GM19395 (cell line): ENCODE data around the gene TACC3.

ENCODE experiments used
- ATAC-seq: cut with Tn5 transposase; IDR thresholded peaks from one replicate; pipeline ENCODE4 v1.9.1; 2021; ENCODE audit warnings: mild to moderate bottlenecking, moderate library complexity; ENCODE audit not compliant: unreplicated experiment

The TACC3 gene

DNA sequence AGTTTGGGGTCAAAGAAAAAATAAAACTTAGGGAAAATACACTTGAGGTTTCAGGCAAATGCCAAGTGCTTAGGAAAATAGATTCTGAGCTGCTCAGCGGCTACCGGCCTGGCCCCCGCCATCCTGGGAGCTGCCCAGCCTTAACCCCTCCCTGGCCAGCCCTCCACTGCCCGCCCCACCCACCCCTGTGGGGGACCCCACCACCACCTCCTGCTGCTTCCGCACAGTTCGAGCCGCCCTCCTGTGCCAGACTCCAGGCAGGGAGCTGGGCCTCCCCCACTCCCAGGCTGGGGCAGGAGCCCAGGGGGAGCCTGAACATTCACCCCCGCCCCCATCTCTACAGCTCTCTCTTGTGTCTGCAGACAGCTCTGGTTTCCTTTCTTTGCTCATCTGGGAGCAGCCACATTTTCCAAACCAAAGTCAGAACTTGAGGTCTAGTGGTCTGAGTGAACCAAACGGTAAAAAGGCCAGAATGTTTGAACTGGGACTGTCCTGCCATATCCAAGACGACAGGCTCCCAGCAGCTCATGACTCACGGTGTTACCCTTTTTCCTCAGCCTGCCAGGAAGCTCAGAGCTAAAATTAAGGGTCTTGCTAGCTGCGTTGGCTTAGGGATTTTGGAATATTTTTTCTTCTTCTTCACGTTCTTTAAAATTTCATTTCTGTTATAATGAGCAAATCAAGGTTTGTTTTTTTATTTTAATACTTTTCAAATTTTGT, 67.1 kb downstream of the TACC3 start:
- no peak for ATAC-seq

DNA sequence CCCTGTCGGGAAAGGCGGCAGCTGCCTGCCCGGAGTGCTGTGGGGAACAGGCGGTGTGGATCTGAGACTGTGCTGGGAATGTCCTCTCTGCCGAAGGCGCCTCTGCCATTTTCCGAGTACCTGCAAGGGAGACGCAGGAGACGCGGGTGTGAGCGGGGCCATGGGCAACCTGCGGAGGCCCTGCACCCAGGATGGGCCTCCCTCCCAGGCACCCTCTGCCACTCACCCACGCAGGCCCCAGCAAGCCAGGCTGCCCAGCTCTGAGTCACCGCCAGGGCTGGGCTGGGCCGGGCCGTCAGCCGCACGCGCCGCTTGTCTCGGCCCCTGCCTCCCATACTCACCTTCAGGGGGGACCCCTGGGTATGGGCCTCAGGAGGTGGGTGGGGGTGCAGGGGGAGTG, 68.2 kb downstream of the TACC3 start:
- ATAC-seq, result no peak

- ATAC-seq, result no peak
Measured at GRCh38 chr4:1790005-1790404, 68.7 kb downstream of the TACC3 start.

- no peak for ATAC-seq
Measured at GRCh38 chr4:1792158-1792831, 71.0 kb downstream of the TACC3 start.

DNA sequence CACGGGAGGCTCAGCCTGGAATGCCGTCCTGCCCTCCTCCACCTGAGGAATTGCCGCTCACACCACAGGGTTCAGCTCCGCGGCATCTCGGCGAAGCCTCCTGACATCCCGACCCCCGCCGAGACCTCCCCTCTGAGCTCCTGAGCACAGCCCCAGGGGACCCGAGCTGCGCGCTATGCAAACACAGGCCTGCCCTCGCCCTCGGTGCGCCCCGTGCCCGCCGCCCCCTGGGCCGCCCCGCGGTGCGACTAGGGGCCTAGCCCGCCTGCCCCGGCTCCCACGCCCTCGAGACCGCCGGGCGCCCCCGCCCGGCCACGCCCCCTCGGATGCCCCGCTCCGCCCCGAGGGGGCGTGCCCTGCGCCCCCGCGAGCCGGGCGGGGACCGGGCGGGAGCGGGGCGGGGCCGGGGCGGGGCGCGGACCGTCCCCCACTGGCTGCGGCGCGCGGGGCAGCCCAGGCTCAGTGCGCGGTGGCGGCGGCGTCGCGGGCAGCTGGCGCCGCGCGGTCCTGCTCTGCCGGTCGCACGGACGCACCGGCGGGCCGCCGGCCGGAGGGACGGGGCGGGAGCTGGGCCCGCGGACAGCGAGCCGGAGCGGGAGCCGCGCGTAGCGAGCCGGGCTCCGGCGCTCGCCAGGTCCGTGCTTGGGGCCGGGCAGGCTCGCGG, 71.6 kb downstream of the TACC3 start, which contains the start of gene FGFR3:
FGFR3 (plus strand) TSS at position 462 of the 664 bp plus-strand sequence. CDS start 642 bp downstream, outside the sequence.
- no peak for ATAC-seq

- ATAC-seq, result no peak
Measured at GRCh38 chr4:1793496-1793840, 72.1 kb downstream of the TACC3 start.

- no peak for ATAC-seq
Measured at GRCh38 chr4:1793940-1794808, 72.9 kb downstream of the TACC3 start.
